DOHH2 (cell line): ENCODE data around the gene NIPBL.

Source experiments
- EZH2phosphoT487 ChIP-seq: fragments of 200-600 bp; sonication (generic); IDR thresholded peaks from 2 replicates; pipeline ENCODE4 v1.6.1; 2017; ENCODE audit warnings: borderline replicate concordance, mild to moderate bottlenecking, antibody characterized with exemption, low read length, moderate library complexity, mixed read lengths
- TF ChIP-seq, protein P1 (sequence below): fragments of 200-600 bp; sonication (generic); IDR thresholded peaks from one replicate; pipeline ENCODE4 v1.5.1; 2014; ENCODE audit warnings: antibody characterized with exemption, mild to moderate bottlenecking, low read depth, low read length; ENCODE audit not compliant: poor library complexity, severe bottlenecking

DNA sequence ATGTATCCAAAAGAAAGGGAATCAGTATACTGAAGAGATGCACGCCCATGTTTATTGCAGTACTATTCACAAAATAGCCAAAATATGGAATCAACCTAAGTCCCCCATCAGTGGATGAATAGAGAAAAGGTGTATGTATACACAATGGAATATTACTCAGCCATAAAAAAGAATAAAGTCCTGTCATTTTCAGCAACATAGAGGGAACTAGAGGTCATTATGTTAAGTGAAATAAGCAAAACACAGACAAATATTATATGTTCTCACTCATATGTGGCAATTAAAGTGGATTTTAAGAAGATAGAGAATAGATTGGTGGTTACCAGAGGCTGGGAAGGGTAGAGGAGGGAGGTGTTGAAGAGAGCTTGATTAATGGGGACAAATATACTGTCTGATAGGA lies 88.6 kb downstream of the NIPBL start:
- TF ChIP-seq, protein P1, sequence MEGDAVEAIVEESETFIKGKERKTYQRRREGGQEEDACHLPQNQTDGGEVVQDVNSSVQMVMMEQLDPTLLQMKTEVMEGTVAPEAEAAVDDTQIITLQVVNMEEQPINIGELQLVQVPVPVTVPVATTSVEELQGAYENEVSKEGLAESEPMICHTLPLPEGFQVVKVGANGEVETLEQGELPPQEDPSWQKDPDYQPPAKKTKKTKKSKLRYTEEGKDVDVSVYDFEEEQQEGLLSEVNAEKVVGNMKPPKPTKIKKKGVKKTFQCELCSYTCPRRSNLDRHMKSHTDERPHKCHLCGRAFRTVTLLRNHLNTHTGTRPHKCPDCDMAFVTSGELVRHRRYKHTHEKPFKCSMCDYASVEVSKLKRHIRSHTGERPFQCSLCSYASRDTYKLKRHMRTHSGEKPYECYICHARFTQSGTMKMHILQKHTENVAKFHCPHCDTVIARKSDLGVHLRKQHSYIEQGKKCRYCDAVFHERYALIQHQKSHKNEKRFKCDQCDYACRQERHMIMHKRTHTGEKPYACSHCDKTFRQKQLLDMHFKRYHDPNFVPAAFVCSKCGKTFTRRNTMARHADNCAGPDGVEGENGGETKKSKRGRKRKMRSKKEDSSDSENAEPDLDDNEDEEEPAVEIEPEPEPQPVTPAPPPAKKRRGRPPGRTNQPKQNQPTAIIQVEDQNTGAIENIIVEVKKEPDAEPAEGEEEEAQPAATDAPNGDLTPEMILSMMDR = no peak
- no peak for TF ChIP-seq EZH2phosphoT487
